HG03064 (cell line): ENCODE data around the gene DRD3.
A peak's percentile ranks its signal among the peaks of the same experiment; 100 is the strongest.

Experiments
- ATAC-seq: cut with Tn5 transposase; IDR thresholded peaks from one replicate; pipeline ENCODE4 v1.9.1; 2021; ENCODE audit warnings: low read depth; ENCODE audit not compliant: unreplicated experiment

DRD3 gene

GRCh38 chr3:114178770-114179368, at the start of gene DRD3:
Gene DRD3, minus strand, starts transcription at chr3:114179052. Its CDS starts 7,060 bp downstream, at chr3:114171992.
- no peak for ATAC-seq

- ATAC-seq: no peak
Measured at GRCh38 chr3:114227076-114227475, 48.2 kb upstream of the DRD3 start.

- no peak for ATAC-seq
Measured at GRCh38 chr3:114226313-114226712, 47.5 kb upstream of the DRD3 start.

GRCh38 chr3:114223143-114223542, 44.3 kb upstream of the DRD3 start:
- ATAC-seq: peak; percentile 87

GRCh38 chr3:114221881-114222264, 43.0 kb upstream of the DRD3 start:
- no peak for ATAC-seq

- no peak for ATAC-seq
Measured at GRCh38 chr3:114221165-114221880, 42.5 kb upstream of the DRD3 start.

GRCh38 chr3:114219741-114220140, 40.9 kb upstream of the DRD3 start:
- no peak for ATAC-seq

- ATAC-seq: no peak
Measured at GRCh38 chr3:114218578-114219185, 39.8 kb upstream of the DRD3 start.

GRCh38 chr3:114218006-114218405, 39.2 kb upstream of the DRD3 start:
- no peak for ATAC-seq

GRCh38 chr3:114217266-114217665, 38.4 kb upstream of the DRD3 start:
- ATAC-seq: no peak

GRCh38 chr3:114216186-114216970, 37.5 kb upstream of the DRD3 start:
- ATAC-seq: no peak

- ATAC-seq: peak; percentile 14
Measured at GRCh38 chr3:114214542-114215341, 35.9 kb upstream of the DRD3 start.

GRCh38 chr3:114213627-114214541, 35.0 kb upstream of the DRD3 start:
- ATAC-seq: peak; percentile 84

GRCh38 chr3:114213292-114213626, 34.4 kb upstream of the DRD3 start:
- ATAC-seq: peak; percentile 13

GRCh38 chr3:114212646-114213045, 33.8 kb upstream of the DRD3 start:
- ATAC-seq: no peak

- peak; percentile 80 for ATAC-seq
Measured at GRCh38 chr3:114207768-114208167, 28.9 kb upstream of the DRD3 start.

GRCh38 chr3:114206342-114206741, 27.5 kb upstream of the DRD3 start:
- ATAC-seq: no peak

- no peak for ATAC-seq
Measured at GRCh38 chr3:114205541-114205940, 26.7 kb upstream of the DRD3 start.

- ATAC-seq: no peak
Measured at GRCh38 chr3:114194750-114195149, 15.9 kb upstream of the DRD3 start.
